WTC11 (cell line): ENCODE measurements around the gene ERMAP. TPM values are rescaled to one million over a fixed set of nuclear protein-coding genes. Genes with fewer than 3 reads are reported as not detected.

ENCODE experiments used
- ATAC-seq: fragments of 200-7000 bp; cut with Tn5 transposase; 2 replicates; pipeline ENCODE4 v1.10.0; 2021; ENCODE audit warnings: mild to moderate bottlenecking, moderate library complexity
- CTCF ChIA-PET: fragments of 300-600 bp; sonication (Branson Sonifier 250); formaldehyde crosslinking; loops from one replicate; lab custom pipeline; 2021; ENCODE audit warnings: antibody characterized with exemption; lab: Charles Lee
- POLR2A ChIA-PET: fragments of 350-600 bp; sonication (Branson Sonifier 250); formaldehyde crosslinking; loops from one replicate; lab custom pipeline; 2021; ENCODE audit warnings: antibody characterized with exemption; lab: Charles Lee
- DNase-seq: peaks from one replicate; pipeline ENCODE4 v3.0.0; 2021; ENCODE audit warnings: low spot score
- H3K27ac Mint-ChIP-seq: 2 replicates; pipeline ENCODE4 v1.8.0; 2021; ENCODE audit warnings: mixed read lengths
- H3K27me3 Mint-ChIP-seq: 2 replicates; pipeline ENCODE4 v1.8.0; 2021; ENCODE audit warnings: low read depth, mild to moderate bottlenecking, moderate library complexity, mixed read lengths
- H3K36me3 Mint-ChIP-seq: 2 replicates; pipeline ENCODE4 v1.8.0; 2021; ENCODE audit warnings: mixed read lengths
- H3K4me1 Mint-ChIP-seq: 2 replicates; pipeline ENCODE4 v1.8.0; 2022; ENCODE audit warnings: mixed read lengths
- H3K4me3 Mint-ChIP-seq: 2 replicates; pipeline ENCODE4 v1.8.0; 2021; ENCODE audit warnings: mild to moderate bottlenecking, moderate library complexity, mixed read lengths
- H3K9me3 Mint-ChIP-seq: 2 replicates; pipeline ENCODE4 v1.8.0; 2021; ENCODE audit warnings: mixed read lengths
- CBFB ChIP-seq: sonication (generic); formaldehyde crosslinking; IDR thresholded peaks from 2 replicates; pipeline ENCODE4 v1.8.1; 2022; ENCODE audit warnings: mild to moderate bottlenecking, low read depth, missing genetic modification reagents
- ELF4 ChIP-seq: sonication (generic); formaldehyde crosslinking; IDR thresholded peaks from 2 replicates; pipeline ENCODE4 v1.8.1; 2022; ENCODE audit warnings: low read depth, mild to moderate bottlenecking, moderate library complexity, missing genetic modification reagents
- ETV6 ChIP-seq: sonication (generic); formaldehyde crosslinking; IDR thresholded peaks from 2 replicates; pipeline ENCODE4 v1.8.1; 2022; ENCODE audit warnings: mild to moderate bottlenecking, missing genetic modification reagents
- IRF2 ChIP-seq: sonication (generic); formaldehyde crosslinking; IDR thresholded peaks from 2 replicates; pipeline ENCODE4 v1.8.0; 2022; ENCODE audit warnings: low read depth, missing genetic modification reagents, borderline replicate concordance
- JUN ChIP-seq: sonication (generic); formaldehyde crosslinking; IDR thresholded peaks from 2 replicates; pipeline ENCODE4 v1.8.0; 2023; ENCODE audit warnings: mild to moderate bottlenecking, missing genetic modification reagents
- MXD4 ChIP-seq: fragments of 250-450 bp; sonication (Bioruptor Pico); IDR thresholded peaks from 2 replicates; pipeline ENCODE4 v1.8.0; 2021; ENCODE audit warnings: mild to moderate bottlenecking, moderate library complexity, borderline replicate concordance
- PRRX2 ChIP-seq: fragments of 250-450 bp; sonication (Bioruptor Pico); IDR thresholded peaks from 2 replicates; pipeline ENCODE4 v1.8.0; 2021; ENCODE audit warnings: mild to moderate bottlenecking
- ZNF219 ChIP-seq: sonication (generic); formaldehyde crosslinking; IDR thresholded peaks from 2 replicates; pipeline ENCODE4 v1.8.0; 2023; ENCODE audit warnings: missing genetic modification reagents, mild to moderate bottlenecking, borderline replicate concordance
- ZNF232 ChIP-seq: sonication (generic); formaldehyde crosslinking; IDR thresholded peaks from 2 replicates; pipeline ENCODE4 v1.8.0; 2022; ENCODE audit warnings: mild to moderate bottlenecking, missing genetic modification reagents
- total RNA-seq: library from RNA; stranded (reverse); gene quantifications from 3 replicates; pipeline ENCODE4 v1.2.3, GENCODE V29; 2021
- TF ChIP-seq, protein P1 (sequence below): sonication (generic); formaldehyde crosslinking; IDR thresholded peaks from 2 replicates; pipeline ENCODE4 v1.8.0; 2022; ENCODE audit warnings: mild to moderate bottlenecking, missing genetic modification reagents
- TF ChIP-seq, protein P2 (sequence below): sonication (generic); formaldehyde crosslinking; IDR thresholded peaks from 2 replicates; pipeline ENCODE4 v1.8.1; 2022; ENCODE audit warnings: mild to moderate bottlenecking, missing genetic modification reagents, moderate library complexity, borderline replicate concordance
- TF ChIP-seq, protein P3 (sequence below): fragments of 250-450 bp; sonication (Bioruptor Pico); IDR thresholded peaks from 2 replicates; pipeline ENCODE4 v1.8.0; 2021; ENCODE audit warnings: mild to moderate bottlenecking
- TF ChIP-seq, protein P4 (sequence below): sonication (generic); formaldehyde crosslinking; IDR thresholded peaks from 2 replicates; pipeline ENCODE4 v1.8.0; 2023; ENCODE audit warnings: mild to moderate bottlenecking, missing genetic modification reagents
- TF ChIP-seq, protein P5 (sequence below): sonication (generic); formaldehyde crosslinking; IDR thresholded peaks from 2 replicates; pipeline ENCODE4 v1.8.1; 2023; ENCODE audit warnings: mild to moderate bottlenecking, moderate library complexity, missing genetic modification reagents
- TF ChIP-seq, protein P6 (sequence below): fragments of 250-450 bp; sonication (Bioruptor Pico); IDR thresholded peaks from 2 replicates; pipeline ENCODE4 v1.9.0; 2021; ENCODE audit warnings: mild to moderate bottlenecking, borderline replicate concordance
- TF ChIP-seq, protein P7 (sequence below): sonication (generic); formaldehyde crosslinking; conservative IDR thresholded peaks from 2 replicates; pipeline ENCODE4 v1.8.1; 2022; ENCODE audit warnings: mild to moderate bottlenecking, missing genetic modification reagents
- TF ChIP-seq, protein P8 (sequence below): sonication (generic); formaldehyde crosslinking; IDR thresholded peaks from 2 replicates; pipeline ENCODE4 v1.8.1; 2023; ENCODE audit warnings: mild to moderate bottlenecking, missing genetic modification reagents, moderate library complexity
- TF ChIP-seq, protein P9 (sequence below): sonication (generic); formaldehyde crosslinking; IDR thresholded peaks from 2 replicates; pipeline ENCODE4 v1.8.1; 2022; ENCODE audit warnings: mild to moderate bottlenecking, moderate library complexity, missing genetic modification reagents

The ERMAP gene
- total RNA-seq, 1 experiment from 2014 or later = 2.6 TPM

DNA sequence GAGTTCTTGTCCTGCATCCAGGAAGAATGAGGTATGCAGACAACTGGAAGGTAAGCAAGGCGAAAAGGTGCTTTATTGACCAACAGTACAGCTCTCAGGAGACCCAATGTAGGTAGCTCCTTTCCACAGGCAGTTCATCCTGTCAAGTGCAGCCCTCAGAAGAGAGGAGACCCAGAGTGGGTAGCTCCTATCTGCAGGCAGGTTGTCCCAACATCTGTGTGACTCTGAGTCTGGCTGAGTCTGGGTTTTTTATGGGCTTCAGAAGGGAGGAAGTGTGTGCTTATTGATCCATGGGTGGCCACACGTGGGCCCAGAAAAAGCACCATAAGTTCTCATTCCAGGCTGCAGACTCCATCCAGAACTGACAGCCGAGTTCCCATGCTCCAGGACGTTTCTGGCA, 63.5 kb downstream of the ERMAP start (continued):
- TF ChIP-seq, protein P1, sequence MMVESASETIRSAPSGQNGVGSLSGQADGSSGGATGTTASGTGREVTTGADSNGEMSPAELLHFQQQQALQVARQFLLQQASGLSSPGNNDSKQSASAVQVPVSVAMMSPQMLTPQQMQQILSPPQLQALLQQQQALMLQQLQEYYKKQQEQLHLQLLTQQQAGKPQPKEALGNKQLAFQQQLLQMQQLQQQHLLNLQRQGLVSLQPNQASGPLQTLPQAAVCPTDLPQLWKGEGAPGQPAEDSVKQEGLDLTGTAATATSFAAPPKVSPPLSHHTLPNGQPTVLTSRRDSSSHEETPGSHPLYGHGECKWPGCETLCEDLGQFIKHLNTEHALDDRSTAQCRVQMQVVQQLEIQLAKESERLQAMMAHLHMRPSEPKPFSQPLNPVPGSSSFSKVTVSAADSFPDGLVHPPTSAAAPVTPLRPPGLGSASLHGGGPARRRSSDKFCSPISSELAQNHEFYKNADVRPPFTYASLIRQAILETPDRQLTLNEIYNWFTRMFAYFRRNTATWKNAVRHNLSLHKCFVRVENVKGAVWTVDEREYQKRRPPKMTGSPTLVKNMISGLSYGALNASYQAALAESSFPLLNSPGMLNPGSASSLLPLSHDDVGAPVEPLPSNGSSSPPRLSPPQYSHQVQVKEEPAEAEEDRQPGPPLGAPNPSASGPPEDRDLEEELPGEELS (CRISPR knock-in tag) = no peak
- TF ChIP-seq ETV6 (no peak), ELF4 (no peak)
- TF ChIP-seq, protein P2, sequence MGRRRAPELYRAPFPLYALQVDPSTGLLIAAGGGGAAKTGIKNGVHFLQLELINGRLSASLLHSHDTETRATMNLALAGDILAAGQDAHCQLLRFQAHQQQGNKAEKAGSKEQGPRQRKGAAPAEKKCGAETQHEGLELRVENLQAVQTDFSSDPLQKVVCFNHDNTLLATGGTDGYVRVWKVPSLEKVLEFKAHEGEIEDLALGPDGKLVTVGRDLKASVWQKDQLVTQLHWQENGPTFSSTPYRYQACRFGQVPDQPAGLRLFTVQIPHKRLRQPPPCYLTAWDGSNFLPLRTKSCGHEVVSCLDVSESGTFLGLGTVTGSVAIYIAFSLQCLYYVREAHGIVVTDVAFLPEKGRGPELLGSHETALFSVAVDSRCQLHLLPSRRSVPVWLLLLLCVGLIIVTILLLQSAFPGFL = no peak
- TF ChIP-seq, protein P3, sequence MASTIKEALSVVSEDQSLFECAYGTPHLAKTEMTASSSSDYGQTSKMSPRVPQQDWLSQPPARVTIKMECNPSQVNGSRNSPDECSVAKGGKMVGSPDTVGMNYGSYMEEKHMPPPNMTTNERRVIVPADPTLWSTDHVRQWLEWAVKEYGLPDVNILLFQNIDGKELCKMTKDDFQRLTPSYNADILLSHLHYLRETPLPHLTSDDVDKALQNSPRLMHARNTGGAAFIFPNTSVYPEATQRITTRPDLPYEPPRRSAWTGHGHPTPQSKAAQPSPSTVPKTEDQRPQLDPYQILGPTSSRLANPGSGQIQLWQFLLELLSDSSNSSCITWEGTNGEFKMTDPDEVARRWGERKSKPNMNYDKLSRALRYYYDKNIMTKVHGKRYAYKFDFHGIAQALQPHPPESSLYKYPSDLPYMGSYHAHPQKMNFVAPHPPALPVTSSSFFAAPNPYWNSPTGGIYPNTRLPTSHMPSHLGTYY (CRISPR knock-in tag) = no peak

DNA sequence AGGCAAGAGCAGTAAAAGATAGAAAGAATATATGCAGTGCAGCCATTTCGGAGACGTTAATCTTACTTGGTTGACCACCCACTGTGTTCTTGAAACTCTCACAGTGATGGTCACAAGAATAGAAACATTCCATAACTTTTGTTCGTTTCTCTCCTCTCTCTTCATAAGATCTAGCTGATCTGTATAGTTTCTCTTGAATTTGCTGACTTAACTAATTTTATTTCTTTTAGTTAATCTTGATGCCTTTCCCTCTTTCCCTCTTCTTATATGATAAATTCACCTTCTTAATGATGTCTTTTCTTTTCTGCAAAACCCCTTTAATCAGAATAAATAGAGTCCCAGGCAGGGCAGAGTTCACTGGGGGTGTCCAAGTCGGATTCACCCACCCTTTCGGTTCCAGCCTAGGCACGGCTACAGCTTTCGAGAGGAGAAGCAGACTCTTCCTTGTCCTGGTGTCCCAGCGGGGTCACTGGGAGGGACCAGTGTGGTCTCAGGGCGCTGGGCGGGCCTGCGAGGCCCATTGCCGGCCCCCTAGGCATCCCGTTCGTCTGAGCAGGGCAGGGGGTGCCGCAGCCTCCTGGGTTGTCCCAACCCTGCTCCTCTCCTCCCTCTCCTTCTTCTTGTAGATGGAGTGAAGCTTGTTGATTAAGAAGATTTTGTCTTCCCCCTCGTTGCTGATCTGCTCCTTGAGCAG, 69.3 kb downstream of the ERMAP start:
- CTCF ChIA-PET = no interaction called here
- peaks cover 2% of the 10 kb centered on the region; the same call in 1 of the 2 replicates for H3K27me3 Mint-ChIP-seq
- POLR2A ChIA-PET = no interaction called here
- ATAC-seq (no peak), DNase-seq (no peak)
- H3K4me1 Mint-ChIP-seq = no peaks in the 10 kb centered on the region
- H3K4me3 Mint-ChIP-seq = no peak overlapping the region
- TF ChIP-seq ZNF219 (CRISPR knock-in tag) = no peak
- no peak for TF ChIP-seq ELF4
- no peak for TF ChIP-seq PRRX2 (CRISPR knock-in tag)
- TF ChIP-seq, protein P4, sequence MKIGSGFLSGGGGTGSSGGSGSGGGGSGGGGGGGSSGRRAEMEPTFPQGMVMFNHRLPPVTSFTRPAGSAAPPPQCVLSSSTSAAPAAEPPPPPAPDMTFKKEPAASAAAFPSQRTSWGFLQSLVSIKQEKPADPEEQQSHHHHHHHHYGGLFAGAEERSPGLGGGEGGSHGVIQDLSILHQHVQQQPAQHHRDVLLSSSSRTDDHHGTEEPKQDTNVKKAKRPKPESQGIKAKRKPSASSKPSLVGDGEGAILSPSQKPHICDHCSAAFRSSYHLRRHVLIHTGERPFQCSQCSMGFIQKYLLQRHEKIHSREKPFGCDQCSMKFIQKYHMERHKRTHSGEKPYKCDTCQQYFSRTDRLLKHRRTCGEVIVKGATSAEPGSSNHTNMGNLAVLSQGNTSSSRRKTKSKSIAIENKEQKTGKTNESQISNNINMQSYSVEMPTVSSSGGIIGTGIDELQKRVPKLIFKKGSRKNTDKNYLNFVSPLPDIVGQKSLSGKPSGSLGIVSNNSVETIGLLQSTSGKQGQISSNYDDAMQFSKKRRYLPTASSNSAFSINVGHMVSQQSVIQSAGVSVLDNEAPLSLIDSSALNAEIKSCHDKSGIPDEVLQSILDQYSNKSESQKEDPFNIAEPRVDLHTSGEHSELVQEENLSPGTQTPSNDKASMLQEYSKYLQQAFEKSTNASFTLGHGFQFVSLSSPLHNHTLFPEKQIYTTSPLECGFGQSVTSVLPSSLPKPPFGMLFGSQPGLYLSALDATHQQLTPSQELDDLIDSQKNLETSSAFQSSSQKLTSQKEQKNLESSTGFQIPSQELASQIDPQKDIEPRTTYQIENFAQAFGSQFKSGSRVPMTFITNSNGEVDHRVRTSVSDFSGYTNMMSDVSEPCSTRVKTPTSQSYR (CRISPR knock-in tag) = no peak
- TF ChIP-seq, protein P5, sequence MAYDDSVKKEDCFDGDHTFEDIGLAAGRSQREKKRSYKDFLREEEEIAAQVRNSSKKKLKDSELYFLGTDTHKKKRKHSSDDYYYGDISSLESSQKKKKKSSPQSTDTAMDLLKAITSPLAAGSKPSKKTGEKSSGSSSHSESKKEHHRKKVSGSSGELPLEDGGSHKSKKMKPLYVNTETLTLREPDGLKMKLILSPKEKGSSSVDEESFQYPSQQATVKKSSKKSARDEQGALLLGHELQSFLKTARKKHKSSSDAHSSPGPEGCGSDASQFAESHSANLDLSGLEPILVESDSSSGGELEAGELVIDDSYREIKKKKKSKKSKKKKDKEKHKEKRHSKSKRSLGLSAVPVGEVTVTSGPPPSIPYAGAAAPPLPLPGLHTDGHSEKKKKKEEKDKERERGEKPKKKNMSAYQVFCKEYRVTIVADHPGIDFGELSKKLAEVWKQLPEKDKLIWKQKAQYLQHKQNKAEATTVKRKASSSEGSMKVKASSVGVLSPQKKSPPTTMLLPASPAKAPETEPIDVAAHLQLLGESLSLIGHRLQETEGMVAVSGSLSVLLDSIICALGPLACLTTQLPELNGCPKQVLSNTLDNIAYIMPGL (CRISPR knock-in tag) = no peak
- TF ChIP-seq IRF2 (CRISPR knock-in tag) = no peak
- TF ChIP-seq, protein P6, sequence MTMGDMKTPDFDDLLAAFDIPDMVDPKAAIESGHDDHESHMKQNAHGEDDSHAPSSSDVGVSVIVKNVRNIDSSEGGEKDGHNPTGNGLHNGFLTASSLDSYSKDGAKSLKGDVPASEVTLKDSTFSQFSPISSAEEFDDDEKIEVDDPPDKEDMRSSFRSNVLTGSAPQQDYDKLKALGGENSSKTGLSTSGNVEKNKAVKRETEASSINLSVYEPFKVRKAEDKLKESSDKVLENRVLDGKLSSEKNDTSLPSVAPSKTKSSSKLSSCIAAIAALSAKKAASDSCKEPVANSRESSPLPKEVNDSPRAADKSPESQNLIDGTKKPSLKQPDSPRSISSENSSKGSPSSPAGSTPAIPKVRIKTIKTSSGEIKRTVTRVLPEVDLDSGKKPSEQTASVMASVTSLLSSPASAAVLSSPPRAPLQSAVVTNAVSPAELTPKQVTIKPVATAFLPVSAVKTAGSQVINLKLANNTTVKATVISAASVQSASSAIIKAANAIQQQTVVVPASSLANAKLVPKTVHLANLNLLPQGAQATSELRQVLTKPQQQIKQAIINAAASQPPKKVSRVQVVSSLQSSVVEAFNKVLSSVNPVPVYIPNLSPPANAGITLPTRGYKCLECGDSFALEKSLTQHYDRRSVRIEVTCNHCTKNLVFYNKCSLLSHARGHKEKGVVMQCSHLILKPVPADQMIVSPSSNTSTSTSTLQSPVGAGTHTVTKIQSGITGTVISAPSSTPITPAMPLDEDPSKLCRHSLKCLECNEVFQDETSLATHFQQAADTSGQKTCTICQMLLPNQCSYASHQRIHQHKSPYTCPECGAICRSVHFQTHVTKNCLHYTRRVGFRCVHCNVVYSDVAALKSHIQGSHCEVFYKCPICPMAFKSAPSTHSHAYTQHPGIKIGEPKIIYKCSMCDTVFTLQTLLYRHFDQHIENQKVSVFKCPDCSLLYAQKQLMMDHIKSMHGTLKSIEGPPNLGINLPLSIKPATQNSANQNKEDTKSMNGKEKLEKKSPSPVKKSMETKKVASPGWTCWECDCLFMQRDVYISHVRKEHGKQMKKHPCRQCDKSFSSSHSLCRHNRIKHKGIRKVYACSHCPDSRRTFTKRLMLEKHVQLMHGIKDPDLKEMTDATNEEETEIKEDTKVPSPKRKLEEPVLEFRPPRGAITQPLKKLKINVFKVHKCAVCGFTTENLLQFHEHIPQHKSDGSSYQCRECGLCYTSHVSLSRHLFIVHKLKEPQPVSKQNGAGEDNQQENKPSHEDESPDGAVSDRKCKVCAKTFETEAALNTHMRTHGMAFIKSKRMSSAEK (CRISPR knock-in tag) = no peak
- no peak for TF ChIP-seq JUN (CRISPR knock-in tag)
- TF ChIP-seq, protein P7, sequence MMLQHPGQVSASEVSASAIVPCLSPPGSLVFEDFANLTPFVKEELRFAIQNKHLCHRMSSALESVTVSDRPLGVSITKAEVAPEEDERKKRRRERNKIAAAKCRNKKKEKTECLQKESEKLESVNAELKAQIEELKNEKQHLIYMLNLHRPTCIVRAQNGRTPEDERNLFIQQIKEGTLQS = no peak
- TF ChIP-seq, protein P8, sequence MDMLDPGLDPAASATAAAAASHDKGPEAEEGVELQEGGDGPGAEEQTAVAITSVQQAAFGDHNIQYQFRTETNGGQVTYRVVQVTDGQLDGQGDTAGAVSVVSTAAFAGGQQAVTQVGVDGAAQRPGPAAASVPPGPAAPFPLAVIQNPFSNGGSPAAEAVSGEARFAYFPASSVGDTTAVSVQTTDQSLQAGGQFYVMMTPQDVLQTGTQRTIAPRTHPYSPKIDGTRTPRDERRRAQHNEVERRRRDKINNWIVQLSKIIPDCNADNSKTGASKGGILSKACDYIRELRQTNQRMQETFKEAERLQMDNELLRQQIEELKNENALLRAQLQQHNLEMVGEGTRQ (CRISPR knock-in tag) = no peak
- no peak for TF ChIP-seq MXD4 (CRISPR knock-in tag)
- TF ChIP-seq, protein P9, sequence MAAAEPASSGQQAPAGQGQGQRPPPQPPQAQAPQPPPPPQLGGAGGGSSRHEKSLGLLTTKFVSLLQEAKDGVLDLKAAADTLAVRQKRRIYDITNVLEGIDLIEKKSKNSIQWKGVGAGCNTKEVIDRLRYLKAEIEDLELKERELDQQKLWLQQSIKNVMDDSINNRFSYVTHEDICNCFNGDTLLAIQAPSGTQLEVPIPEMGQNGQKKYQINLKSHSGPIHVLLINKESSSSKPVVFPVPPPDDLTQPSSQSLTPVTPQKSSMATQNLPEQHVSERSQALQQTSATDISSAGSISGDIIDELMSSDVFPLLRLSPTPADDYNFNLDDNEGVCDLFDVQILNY (CRISPR knock-in tag) = no peak
- TF ChIP-seq CBFB (CRISPR knock-in tag) = no peak
- TF ChIP-seq ZNF232 (CRISPR knock-in tag) = no peak
- TF ChIP-seq, all 79 proteins: peak for 0
- H3K27ac Mint-ChIP-seq = no peak overlapping the region
- no peaks in the 10 kb centered on the region for H3K9me3 Mint-ChIP-seq
- no peaks in the 10 kb centered on the region for H3K36me3 Mint-ChIP-seq
